AG04450 (cell line): ENCODE results near the gene QSOX1. TPM values are rescaled to one million over a fixed set of nuclear protein-coding genes. Genes with fewer than 3 reads are reported as not detected.

ENCODE experiments used
- CTCF ChIA-PET: fragments of 300-600, 350-600 bp; formaldehyde crosslinking; extraction: SDS; loops from one replicate; lab custom pipeline; 2022; ENCODE audit warnings: antibody characterized with exemption, inconsistent platforms; lab: Charles Lee
- POLR2A ChIA-PET: fragments of 350-600 bp; formaldehyde crosslinking; extraction: SDS; loops from one replicate; lab custom pipeline; 2021; ENCODE audit warnings: antibody characterized with exemption, inconsistent platforms; lab: Yijun Ruan, JAX
- DNase-seq: peaks from one replicate; pipeline ENCODE4 v3.0.0-alpha.2; 2011; ENCODE audit warnings: low read depth, low spot score
- H3K27ac ChIP-seq: one replicate; pipeline ENCODE4 v1.5.1; 2012; ENCODE audit warnings: low read depth, low read length, control low read depth
- H3K27me3 ChIP-seq: one replicate; pipeline ENCODE4 v1.6.0; 2012; ENCODE audit warnings: low read length; ENCODE audit not compliant: control insufficient read depth, insufficient read depth
- H3K4me3 ChIP-seq: 2 replicates; pipeline ENCODE4 v1.5.1; 2011; ENCODE audit warnings: mild to moderate bottlenecking, low read depth, low read length, control low read depth
- H3K9me3 ChIP-seq: 2 replicates; pipeline ENCODE4 v1.5.1; 2012; ENCODE audit warnings: low read length; ENCODE audit not compliant: control insufficient read depth, insufficient read depth
- polyA plus RNA-seq: library from polyadenylated mRNA; depleted of rRNA; stranded (reverse); fragments of >200 nt; gene quantifications from 2 replicates; pipeline ENCODE4 v1.2.3, GENCODE V29; 2011
- TF ChIP-seq, protein P1 (sequence below): IDR thresholded peaks from 2 replicates; pipeline ENCODE4 v1.5.1; 2011; ENCODE audit warnings: low read depth, low read length, control low read depth, inconsistent platforms

The QSOX1 gene
- polyA plus RNA-seq, 1 experiment: 1,269 TPM

DNA sequence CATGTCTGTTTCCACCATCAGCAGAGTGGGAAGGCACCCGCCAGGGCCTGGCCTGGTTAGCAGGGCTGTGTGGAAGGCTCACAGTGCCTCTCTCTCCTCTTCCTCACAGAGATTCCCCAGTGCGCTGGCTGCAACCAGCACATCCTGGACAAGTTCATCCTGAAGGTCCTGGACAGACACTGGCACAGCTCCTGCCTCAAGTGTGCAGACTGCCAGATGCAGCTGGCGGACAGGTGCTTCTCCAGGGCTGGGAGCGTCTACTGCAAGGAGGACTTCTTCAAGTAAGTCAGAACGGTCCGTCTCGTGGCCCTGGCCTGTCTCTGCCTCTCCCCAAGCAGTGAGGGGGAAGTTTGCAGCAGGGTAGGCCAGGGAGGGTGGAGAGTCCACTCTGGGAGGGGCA, 93.5 kb downstream of the QSOX1 start:
- H3K4me3 ChIP-seq: no peak overlapping the region
- no peak for DNase-seq
- no peaks in the 10 kb centered on the region; the same call in 1 of the 2 replicates for H3K9me3 ChIP-seq
- TF ChIP-seq, protein P1, sequence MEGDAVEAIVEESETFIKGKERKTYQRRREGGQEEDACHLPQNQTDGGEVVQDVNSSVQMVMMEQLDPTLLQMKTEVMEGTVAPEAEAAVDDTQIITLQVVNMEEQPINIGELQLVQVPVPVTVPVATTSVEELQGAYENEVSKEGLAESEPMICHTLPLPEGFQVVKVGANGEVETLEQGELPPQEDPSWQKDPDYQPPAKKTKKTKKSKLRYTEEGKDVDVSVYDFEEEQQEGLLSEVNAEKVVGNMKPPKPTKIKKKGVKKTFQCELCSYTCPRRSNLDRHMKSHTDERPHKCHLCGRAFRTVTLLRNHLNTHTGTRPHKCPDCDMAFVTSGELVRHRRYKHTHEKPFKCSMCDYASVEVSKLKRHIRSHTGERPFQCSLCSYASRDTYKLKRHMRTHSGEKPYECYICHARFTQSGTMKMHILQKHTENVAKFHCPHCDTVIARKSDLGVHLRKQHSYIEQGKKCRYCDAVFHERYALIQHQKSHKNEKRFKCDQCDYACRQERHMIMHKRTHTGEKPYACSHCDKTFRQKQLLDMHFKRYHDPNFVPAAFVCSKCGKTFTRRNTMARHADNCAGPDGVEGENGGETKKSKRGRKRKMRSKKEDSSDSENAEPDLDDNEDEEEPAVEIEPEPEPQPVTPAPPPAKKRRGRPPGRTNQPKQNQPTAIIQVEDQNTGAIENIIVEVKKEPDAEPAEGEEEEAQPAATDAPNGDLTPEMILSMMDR: no peak
- CTCF ChIA-PET: interaction anchor here (1.6 kb wide), 1 partner anchor 234 kb away, joined by 5 read pairs; no protein-coding TSS in a partner anchor
- POLR2A ChIA-PET: interaction anchor here (1.1 kb wide), 1 partner anchor 13 kb away, joined by 3 read pairs; no protein-coding TSS in a partner anchor
- H3K27me3 ChIP-seq: peaks cover 17% of the 10 kb centered on the region
- no peak overlapping the region for H3K27ac ChIP-seq

DNA sequence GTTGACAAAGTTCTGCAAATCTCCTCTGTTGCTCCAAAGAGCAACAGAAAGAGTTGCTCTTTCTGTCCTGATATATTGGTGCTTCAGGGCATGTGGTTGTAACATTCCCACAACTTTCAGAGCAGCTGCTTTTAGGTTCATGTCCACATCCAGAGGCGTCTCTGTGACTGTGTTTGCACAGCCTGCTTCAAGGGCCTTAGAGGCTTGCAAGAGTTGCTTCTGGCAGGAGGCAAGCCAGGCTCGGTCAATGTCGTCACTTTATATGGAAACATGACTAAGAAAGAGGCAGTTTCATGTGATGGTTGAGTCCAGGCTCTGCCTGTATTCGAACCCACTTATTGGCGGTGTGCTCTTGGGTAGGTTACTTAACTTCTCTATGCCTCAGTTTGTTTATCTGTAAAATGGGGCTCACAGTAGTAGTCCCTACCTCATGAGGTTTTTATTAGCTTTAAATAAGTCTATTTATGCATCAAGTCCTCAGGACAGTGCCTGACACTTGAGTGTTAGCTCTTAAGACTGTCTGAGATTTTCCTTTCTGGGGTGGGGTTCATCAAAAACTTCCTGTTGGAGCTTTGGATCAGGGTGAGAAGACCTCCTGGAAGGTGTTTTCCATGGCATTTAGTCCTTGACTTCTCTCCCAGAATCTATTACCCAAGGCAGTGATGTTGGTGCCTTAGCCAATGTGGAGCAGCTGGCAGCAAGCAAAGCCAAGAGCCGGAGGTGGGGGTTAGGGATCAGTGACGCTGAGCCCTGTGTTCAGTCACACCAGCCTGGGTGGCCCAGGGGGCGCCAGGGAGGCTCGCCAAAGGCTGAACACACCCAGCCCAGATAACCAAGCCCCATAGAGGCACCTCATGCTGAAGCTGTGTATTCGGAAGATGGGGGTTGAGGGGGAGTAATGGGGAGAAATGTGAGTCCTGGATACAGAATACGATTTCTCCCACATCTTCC, 94.3 kb downstream of the QSOX1 start:
- Histone ChIP-seq H3K27ac (no peak overlapping the region), H3K9me3 (no peaks in the 10 kb centered on the region; the same call in 1 of the 2 replicates), H3K27me3 (peaks cover 15% of the 10 kb centered on the region), H3K4me3 (no peak overlapping the region)
- TF ChIP-seq, protein P1: no peak
- ChIA-PET POLR2A (no interaction called here), CTCF (interaction anchor here (0.9 to 1.9 kb wide), 3 partner anchors 229 to 234 kb away, joined by 3 to 9 read pairs (median 5); no protein-coding TSS in a partner anchor)
- DNase-seq: no peak

DNA sequence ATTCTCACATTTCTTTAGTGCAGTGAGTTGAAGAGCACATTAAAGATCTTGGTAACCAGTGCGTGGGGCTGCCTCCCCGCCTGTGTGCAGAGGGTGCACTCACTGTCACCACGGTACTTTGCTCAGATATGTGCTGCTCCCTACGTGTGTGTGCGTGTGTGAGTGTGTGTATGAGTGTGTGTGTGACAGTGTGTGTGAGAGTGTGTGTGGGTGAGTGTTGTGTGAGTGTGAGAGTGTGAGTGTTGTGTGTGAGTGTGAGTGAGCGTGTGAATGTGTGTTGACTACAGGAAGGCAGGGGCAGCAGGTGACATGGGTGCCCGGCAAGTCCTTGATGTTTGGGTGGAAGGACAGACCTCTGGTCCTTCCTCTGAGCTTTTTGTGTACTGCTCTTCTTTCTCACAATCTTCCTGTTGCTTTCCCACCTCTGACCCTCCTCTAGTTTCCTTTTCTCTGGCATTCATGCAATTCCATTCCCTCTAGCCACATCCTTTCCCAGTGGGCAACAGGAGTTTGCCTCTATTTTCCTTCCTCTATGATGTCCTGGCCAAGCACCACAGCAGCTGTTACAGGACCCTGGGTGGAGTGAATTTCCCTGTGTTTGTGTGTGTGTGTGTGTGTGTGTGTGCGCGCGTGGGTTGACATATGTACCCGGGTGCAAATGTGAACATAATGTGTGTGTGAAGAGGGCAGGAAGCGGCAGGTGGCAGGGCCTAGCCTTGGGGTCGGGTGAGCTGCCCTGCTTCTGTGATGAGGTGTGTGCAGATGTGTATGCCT, 95.2 kb downstream of the QSOX1 start:
- POLR2A ChIA-PET: no interaction called here
- CTCF ChIA-PET: interaction anchor here (0.9 to 1.9 kb wide), 2 partner anchors 228 to 233 kb away, joined by 3 to 9 read pairs; no protein-coding TSS in a partner anchor
- DNase-seq: no peak

DNA sequence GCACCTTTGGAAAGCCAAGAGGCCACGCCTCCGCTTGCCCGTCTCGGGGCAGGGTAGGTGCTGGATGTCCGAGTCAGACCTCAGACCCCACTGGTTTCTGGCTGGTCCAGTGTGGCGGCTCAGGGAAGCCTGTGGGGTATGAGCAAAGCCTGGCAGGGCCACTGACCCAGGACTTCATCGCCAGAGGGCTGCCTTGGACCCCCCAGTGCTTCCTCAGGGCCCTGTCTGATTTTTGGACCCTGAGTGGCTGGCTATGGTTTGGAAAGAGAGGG, 95.8 kb downstream of the QSOX1 start:
- Histone ChIP-seq H3K27ac (no peak overlapping the region), H3K9me3 (no peaks in the 10 kb centered on the region), H3K4me3 (no peak overlapping the region), H3K27me3 (peaks cover 4% of the 10 kb centered on the region)
- TF ChIP-seq, protein P1: no peak
- CTCF ChIA-PET: interaction anchor here (1.9 kb wide), 1 partner anchor 228 kb away, joined by 9 read pairs; no protein-coding TSS in a partner anchor
- POLR2A ChIA-PET: no interaction called here
- no peak for DNase-seq

More for the DNA sequence above, 95.2 kb downstream of the QSOX1 start:
- Histone ChIP-seq H3K27me3 (peaks cover 6% of the 10 kb centered on the region), H3K9me3 (no peaks in the 10 kb centered on the region; the same call in 1 of the 2 replicates), H3K27ac (no peak overlapping the region), H3K4me3 (no peak overlapping the region)
- TF ChIP-seq, protein P1: no peak
